ENCODE measurements around the gene XCR1. TPM values are rescaled to one million over a fixed set of nuclear protein-coding genes. Genes with fewer than 3 reads are reported as not detected.

XCR1 gene
- total and polyA plus RNA-seq, 9 of the 15 experiments (the other 6 are each of a cell fraction or from before 2014, with no cell fraction given): not detected

- TF ChIP-seq, protein P1, sequence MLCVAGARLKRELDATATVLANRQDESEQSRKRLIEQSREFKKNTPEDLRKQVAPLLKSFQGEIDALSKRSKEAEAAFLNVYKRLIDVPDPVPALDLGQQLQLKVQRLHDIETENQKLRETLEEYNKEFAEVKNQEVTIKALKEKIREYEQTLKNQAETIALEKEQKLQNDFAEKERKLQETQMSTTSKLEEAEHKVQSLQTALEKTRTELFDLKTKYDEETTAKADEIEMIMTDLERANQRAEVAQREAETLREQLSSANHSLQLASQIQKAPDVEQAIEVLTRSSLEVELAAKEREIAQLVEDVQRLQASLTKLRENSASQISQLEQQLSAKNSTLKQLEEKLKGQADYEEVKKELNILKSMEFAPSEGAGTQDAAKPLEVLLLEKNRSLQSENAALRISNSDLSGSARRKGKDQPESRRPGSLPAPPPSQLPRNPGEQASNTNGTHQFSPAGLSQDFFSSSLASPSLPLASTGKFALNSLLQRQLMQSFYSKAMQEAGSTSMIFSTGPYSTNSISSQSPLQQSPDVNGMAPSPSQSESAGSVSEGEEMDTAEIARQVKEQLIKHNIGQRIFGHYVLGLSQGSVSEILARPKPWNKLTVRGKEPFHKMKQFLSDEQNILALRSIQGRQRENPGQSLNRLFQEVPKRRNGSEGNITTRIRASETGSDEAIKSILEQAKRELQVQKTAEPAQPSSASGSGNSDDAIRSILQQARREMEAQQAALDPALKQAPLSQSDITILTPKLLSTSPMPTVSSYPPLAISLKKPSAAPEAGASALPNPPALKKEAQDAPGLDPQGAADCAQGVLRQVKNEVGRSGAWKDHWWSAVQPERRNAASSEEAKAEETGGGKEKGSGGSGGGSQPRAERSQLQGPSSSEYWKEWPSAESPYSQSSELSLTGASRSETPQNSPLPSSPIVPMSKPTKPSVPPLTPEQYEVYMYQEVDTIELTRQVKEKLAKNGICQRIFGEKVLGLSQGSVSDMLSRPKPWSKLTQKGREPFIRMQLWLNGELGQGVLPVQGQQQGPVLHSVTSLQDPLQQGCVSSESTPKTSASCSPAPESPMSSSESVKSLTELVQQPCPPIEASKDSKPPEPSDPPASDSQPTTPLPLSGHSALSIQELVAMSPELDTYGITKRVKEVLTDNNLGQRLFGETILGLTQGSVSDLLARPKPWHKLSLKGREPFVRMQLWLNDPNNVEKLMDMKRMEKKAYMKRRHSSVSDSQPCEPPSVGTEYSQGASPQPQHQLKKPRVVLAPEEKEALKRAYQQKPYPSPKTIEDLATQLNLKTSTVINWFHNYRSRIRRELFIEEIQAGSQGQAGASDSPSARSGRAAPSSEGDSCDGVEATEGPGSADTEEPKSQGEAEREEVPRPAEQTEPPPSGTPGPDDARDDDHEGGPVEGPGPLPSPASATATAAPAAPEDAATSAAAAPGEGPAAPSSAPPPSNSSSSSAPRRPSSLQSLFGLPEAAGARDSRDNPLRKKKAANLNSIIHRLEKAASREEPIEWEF (CRISPR knock-in tag; IDR thresholded peaks at IDR 0.05): no peak
- TF ChIP-seq ZNF586 (CRISPR knock-in tag; conservative IDR thresholded peaks at IDR 0.05) (no peak), MECOM (CRISPR knock-in tag; IDR thresholded peaks at IDR 0.05) (no peak), GABPA (tag; conservative IDR thresholded peaks at IDR 0.05; ENCODE audit: low read depth) (no peak), ATF1 (CRISPR knock-in tag; IDR thresholded peaks at IDR 0.05) (no peak), ATF1 (tag; IDR thresholded peaks at IDR 0.05) (peak; percentile 42), ZNF444 (CRISPR knock-in tag; IDR thresholded peaks at IDR 0.05) (no peak), LCOR (CRISPR knock-in tag; IDR thresholded peaks at IDR 0.05) (no peak), PURB (CRISPR knock-in tag; IDR thresholded peaks at IDR 0.05; ENCODE audit: low read depth) (no peak), ZNF644 (tag; IDR thresholded peaks at IDR 0.05; ENCODE audit: low read depth) (no peak), REST (IDR thresholded peaks at IDR 0.05; ENCODE audit: borderline replicate concordance) (no peak), REST (CRISPR knock-in tag; IDR thresholded peaks at IDR 0.05; ENCODE audit: low read depth) (no peak), DPF2 (IDR thresholded peaks at IDR 0.05) (0 out of 2 replicates have a peak, but pooled peaks have one; percentile 37), SIRT6 (IDR thresholded peaks at IDR 0.05; ENCODE audit: low read depth, low read length) (no peak), POLR2A (conservative IDR thresholded peaks at IDR 0.05) (no peak), EWSR1 (IDR thresholded peaks at IDR 0.05; ENCODE audit: borderline replicate concordance, low read depth, partially characterized antibody) (no peak)
- TF ChIP-seq, protein P2, sequence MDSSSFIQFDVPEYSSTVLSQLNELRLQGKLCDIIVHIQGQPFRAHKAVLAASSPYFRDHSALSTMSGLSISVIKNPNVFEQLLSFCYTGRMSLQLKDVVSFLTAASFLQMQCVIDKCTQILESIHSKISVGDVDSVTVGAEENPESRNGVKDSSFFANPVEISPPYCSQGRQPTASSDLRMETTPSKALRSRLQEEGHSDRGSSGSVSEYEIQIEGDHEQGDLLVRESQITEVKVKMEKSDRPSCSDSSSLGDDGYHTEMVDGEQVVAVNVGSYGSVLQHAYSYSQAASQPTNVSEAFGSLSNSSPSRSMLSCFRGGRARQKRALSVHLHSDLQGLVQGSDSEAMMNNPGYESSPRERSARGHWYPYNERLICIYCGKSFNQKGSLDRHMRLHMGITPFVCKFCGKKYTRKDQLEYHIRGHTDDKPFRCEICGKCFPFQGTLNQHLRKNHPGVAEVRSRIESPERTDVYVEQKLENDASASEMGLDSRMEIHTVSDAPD (CRISPR knock-in tag; IDR thresholded peaks at IDR 0.05): no peak
Observed at GRCh38 chr3:46012246-46012645, 15.0 kb downstream of the XCR1 start (continued).

All from K562 (cell line).